ENCODE measurements around the gene NFIA.

DNA sequence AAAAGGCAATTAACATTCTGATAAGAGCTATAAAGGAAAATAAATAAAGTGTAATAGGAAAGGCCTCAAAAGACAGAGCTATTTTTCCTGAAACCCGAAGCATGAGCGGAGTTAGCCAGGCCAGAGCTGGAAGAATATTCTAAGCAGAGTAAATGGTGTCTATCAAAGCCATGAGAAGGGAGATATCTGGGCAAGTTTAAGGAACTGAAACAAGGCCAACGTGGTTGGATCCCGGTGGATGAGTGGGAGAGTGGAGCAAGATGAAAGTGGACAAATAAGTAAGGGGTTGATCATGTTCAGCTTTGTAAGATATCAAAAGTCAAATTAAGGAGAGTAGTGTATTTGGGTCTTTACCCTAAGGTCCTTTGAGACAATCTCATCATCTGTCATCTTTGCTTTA lies 408.6 kb downstream of the NFIA start:
- TF ChIP-seq, protein P1, sequence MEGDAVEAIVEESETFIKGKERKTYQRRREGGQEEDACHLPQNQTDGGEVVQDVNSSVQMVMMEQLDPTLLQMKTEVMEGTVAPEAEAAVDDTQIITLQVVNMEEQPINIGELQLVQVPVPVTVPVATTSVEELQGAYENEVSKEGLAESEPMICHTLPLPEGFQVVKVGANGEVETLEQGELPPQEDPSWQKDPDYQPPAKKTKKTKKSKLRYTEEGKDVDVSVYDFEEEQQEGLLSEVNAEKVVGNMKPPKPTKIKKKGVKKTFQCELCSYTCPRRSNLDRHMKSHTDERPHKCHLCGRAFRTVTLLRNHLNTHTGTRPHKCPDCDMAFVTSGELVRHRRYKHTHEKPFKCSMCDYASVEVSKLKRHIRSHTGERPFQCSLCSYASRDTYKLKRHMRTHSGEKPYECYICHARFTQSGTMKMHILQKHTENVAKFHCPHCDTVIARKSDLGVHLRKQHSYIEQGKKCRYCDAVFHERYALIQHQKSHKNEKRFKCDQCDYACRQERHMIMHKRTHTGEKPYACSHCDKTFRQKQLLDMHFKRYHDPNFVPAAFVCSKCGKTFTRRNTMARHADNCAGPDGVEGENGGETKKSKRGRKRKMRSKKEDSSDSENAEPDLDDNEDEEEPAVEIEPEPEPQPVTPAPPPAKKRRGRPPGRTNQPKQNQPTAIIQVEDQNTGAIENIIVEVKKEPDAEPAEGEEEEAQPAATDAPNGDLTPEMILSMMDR (optimal IDR thresholded peaks at IDR 0.05 in 1 of 3, IDR thresholded peaks at IDR 0.05 in 1 of 3, conservative IDR thresholded peaks at IDR 0.05 in 1 of 3; ENCODE audit: extremely low read depth in 1 of 3, insufficient read depth in 2 of 3, low read length in 3 of 3), result no peak
- TF ChIP-seq EZH2 (IDR thresholded peaks at IDR 0.05; ENCODE audit: low read length), result no peak
